ENCODE results near the gene TENT4B.

TENT4B gene

DNA sequence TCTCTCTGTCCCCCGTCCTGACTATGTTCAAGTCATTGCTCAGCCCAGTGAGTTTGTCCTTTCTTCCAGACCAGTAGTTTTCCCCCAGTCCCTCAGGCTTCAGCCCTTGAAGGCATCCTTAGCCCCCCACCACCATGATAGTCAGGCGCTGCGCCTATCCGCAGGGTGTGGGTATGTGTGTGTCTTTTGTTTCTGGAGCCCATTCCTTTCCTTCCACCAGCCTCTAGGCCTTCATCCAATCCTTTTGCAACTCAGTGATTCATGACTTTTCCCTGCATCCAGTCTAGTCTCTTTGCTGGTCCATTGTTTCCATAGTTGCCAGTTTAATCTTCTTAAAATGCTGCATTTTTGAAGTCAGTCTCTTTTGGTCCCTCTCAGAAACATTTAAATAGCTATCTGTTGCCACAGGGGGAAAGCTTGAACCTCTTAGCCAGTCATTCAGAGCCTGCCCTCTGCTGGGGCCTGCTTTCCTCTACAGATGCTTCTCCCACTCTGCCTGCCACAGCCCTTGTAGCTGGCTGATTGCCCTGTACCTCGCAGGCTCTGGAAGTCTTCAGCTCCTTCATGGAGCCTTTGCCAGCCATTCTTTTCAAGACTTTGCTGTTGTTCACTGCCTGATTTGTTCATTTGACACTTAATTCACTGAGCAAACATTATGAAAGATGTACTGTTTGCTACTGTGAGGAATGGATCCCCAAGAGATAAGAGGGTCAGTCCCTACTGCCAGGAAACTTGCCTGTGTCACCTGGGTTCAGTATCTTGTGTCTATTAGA is 57.3 kb downstream of the TENT4B start:
- no peak overlapping the region for H3K4me3 ChIP-seq (ENCODE audit: low read depth in 1 of 2, low read length in 1 of 2)
- H3K27me3 ChIP-seq, result no peaks in the 10 kb centered on the region
- peaks cover 14 to 17% of the 10 kb centered on the region in 2 experiments for H3K4me1 ChIP-seq (ENCODE audit: control insufficient read depth in 1 of 2, insufficient read depth in 1 of 2, low read depth in 1 of 2, low read length in 1 of 2)
- peak overlapping the region; percentile 64 for H3K27ac ChIP-seq
- peaks cover 16% of the 10 kb centered on the region for H3K36me3 ChIP-seq
- TF ChIP-seq, protein P1, sequence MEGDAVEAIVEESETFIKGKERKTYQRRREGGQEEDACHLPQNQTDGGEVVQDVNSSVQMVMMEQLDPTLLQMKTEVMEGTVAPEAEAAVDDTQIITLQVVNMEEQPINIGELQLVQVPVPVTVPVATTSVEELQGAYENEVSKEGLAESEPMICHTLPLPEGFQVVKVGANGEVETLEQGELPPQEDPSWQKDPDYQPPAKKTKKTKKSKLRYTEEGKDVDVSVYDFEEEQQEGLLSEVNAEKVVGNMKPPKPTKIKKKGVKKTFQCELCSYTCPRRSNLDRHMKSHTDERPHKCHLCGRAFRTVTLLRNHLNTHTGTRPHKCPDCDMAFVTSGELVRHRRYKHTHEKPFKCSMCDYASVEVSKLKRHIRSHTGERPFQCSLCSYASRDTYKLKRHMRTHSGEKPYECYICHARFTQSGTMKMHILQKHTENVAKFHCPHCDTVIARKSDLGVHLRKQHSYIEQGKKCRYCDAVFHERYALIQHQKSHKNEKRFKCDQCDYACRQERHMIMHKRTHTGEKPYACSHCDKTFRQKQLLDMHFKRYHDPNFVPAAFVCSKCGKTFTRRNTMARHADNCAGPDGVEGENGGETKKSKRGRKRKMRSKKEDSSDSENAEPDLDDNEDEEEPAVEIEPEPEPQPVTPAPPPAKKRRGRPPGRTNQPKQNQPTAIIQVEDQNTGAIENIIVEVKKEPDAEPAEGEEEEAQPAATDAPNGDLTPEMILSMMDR (IDR thresholded peaks at IDR 0.05), result no peak
- no peaks in the 10 kb centered on the region for H3K9me3 ChIP-seq

DNA sequence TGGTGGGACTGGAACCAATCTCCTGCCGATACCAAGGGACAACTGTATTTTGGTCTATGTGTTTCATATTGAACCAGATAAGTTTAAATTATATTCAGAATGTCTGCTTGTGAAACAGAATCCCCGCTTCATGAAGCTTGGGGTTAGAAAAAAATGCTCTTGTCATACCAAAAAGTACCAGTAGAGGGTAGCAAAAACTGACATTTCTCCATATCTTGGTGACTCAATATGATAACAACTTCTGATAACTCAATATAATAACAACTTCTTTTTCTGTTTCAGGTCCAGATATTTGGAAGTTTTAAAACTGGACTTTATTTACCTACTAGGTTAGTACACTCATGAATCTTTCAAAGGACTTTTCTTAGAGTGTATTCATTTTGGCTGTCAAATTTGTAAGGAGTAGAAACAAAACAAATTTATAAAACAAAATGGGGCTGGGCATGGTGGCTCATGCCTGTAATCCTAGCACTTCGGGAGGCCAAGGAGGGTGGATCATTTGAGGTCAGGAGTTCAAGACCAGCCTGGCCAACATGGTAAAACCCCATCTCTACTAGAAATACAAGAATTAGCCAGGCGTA is 60.9 kb downstream of the TENT4B start:
- H3K27me3 ChIP-seq, result no peaks in the 10 kb centered on the region

DNA sequence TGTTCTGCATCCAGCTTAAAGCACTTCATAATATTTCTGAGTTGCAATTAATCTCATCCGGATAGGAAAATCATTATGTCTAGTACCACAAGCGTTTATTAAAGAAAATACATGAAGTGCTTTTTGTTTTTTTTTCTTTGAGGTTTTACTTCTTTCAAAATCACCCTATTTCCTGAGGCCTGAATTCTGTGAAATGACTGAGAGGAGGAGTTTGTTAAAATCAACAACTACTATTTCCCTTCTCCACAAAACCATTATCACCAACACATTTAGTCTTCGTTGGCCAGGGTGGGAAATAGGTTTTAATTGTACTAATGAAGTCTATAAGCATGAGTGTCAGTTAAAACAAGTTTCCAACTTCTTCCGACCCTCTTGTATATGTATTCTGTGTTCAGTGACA is 62.6 kb downstream of the TENT4B start:
- H3K27ac ChIP-seq, result no peak overlapping the region
- H3K4me3 ChIP-seq (ENCODE audit: low read depth in 1 of 2, low read length in 1 of 2), result no peak overlapping the region
- no peaks in the 10 kb centered on the region for H3K27me3 ChIP-seq
- H3K4me1 ChIP-seq (ENCODE audit: control insufficient read depth in 1 of 2, insufficient read depth in 1 of 2, low read depth in 1 of 2, low read length in 1 of 2), result peaks cover 0 to 6% of the 10 kb centered on the region in 2 experiments
- peaks cover 44% of the 10 kb centered on the region for H3K36me3 ChIP-seq
- TF ChIP-seq, protein P1 (IDR thresholded peaks at IDR 0.05), result no peak
- no peaks in the 10 kb centered on the region for H3K9me3 ChIP-seq

More for the DNA sequence above, 60.9 kb downstream of the TENT4B start:
- no peaks in the 10 kb centered on the region for H3K9me3 ChIP-seq
- no peak overlapping the region for H3K4me3 ChIP-seq (ENCODE audit: low read depth in 1 of 2, low read length in 1 of 2)
- H3K27ac ChIP-seq, result no peak overlapping the region
- peaks cover 44% of the 10 kb centered on the region for H3K36me3 ChIP-seq
- H3K4me1 ChIP-seq (ENCODE audit: control insufficient read depth in 1 of 2, insufficient read depth in 1 of 2, low read depth in 1 of 2, low read length in 1 of 2), result peaks cover 14 to 22% of the 10 kb centered on the region in 2 experiments
- TF ChIP-seq, protein P1 (IDR thresholded peaks at IDR 0.05), result peak; percentile 85

DNA sequence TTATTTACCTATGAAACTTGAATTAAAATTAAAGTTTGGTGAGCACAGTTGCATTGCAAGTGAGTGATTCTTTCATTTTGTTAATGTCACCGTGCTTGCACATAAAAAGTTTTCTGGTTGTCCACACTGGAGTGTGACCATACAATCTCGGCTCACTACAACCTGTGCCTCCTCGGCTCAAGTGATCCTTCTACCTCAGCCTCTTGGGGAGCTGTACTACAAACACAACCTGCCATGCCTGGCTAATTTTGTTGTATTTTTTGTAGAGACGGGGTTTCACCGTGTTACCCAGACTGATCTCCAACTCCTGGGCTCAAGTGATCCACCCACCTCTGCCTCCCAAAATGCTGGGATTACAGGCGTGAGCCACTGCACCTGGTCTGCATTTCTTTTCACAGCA is 63.1 kb downstream of the TENT4B start:
- Histone ChIP-seq H3K9me3 (no peaks in the 10 kb centered on the region), H3K4me1 (ENCODE audit: control insufficient read depth in 1 of 2, insufficient read depth in 1 of 2, low read depth in 1 of 2, low read length in 1 of 2) (peaks cover 0 to 6% of the 10 kb centered on the region in 2 experiments), H3K27me3 (no peaks in the 10 kb centered on the region), H3K36me3 (peaks cover 49% of the 10 kb centered on the region), H3K4me3 (ENCODE audit: low read depth in 1 of 2, low read length in 1 of 2) (no peak overlapping the region), H3K27ac (no peak overlapping the region)
- TF ChIP-seq, protein P1 (IDR thresholded peaks at IDR 0.05), result no peak

DNA sequence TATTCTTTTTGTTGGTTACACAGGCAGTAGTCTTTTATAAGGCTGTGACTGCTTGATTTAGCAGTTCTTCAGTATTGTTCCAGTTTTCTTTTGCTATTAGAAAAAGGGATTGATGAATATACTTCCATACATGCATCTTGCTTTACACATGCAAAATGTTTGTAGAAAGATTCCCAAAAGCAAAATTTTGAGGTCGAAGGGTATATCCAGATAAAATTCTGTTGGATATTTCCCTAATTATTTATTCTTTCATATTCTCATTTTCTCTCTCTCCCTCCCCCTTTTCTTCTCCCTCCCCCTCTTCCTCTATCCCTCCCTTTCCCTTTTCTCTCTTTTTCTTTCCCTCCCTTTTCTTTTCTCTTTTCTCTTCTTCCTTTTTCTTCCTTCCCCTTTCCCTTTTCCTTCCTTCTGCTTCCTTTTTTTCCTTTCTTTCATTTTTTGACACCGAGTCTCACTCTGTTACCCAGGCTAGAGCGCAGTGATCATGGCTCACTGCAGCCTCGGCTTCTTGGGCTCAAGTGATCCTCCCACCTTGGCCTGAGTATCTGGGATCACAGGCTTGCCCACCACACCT is 66.4 kb downstream of the TENT4B start:
- Histone ChIP-seq H3K27ac (no peak overlapping the region), H3K9me3 (no peaks in the 10 kb centered on the region), H3K36me3 (peaks cover 60% of the 10 kb centered on the region), H3K27me3 (no peaks in the 10 kb centered on the region), H3K4me1 (ENCODE audit: control insufficient read depth in 1 of 2, insufficient read depth in 1 of 2, low read depth in 1 of 2, low read length in 1 of 2) (peaks cover 0 to 6% of the 10 kb centered on the region in 2 experiments), H3K4me3 (ENCODE audit: low read depth in 1 of 2, low read length in 1 of 2) (no peak overlapping the region)
- TF ChIP-seq, protein P1 (IDR thresholded peaks at IDR 0.05), result no peak

Data from neutrophil (primary cell).